Keratinocyte (primary cell): Measurements from ENCODE around the gene NR1H4.

ENCODE experiments used
- EZH2 ChIP-seq: IDR thresholded peaks from one replicate; pipeline ENCODE4 v1.6.1; 2012; ENCODE audit warnings: inconsistent platforms, mild to moderate bottlenecking, low read length, moderate library complexity
- TF ChIP-seq, protein P1 (sequence below), 3 experiments: IDR thresholded peaks in 1 of 3; conservative IDR thresholded peaks in 1 of 3; optimal IDR thresholded peaks in 1 of 3; 2 replicates in 2 of 3; 3 replicates in 1 of 3; pipeline versions ENCODE3 to v1.5.1; 2011; ENCODE audit warnings: low read length in 3 of 3, mild to moderate bottlenecking in 3 of 3, moderate library complexity in 2 of 3, control low read depth in 1 of 3, inconsistent platforms in 1 of 3; ENCODE audit not compliant: insufficient read depth in 2 of 3; ENCODE audit errors: extremely low read depth in 1 of 3

GRCh38 chr12:100557357-100557756 is 83.7 kb downstream of the NR1H4 start:
- TF ChIP-seq, protein P1, sequence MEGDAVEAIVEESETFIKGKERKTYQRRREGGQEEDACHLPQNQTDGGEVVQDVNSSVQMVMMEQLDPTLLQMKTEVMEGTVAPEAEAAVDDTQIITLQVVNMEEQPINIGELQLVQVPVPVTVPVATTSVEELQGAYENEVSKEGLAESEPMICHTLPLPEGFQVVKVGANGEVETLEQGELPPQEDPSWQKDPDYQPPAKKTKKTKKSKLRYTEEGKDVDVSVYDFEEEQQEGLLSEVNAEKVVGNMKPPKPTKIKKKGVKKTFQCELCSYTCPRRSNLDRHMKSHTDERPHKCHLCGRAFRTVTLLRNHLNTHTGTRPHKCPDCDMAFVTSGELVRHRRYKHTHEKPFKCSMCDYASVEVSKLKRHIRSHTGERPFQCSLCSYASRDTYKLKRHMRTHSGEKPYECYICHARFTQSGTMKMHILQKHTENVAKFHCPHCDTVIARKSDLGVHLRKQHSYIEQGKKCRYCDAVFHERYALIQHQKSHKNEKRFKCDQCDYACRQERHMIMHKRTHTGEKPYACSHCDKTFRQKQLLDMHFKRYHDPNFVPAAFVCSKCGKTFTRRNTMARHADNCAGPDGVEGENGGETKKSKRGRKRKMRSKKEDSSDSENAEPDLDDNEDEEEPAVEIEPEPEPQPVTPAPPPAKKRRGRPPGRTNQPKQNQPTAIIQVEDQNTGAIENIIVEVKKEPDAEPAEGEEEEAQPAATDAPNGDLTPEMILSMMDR (optimal IDR thresholded peaks at IDR 0.05 in 1 of 3, IDR thresholded peaks at IDR 0.05 in 1 of 3, conservative IDR thresholded peaks at IDR 0.05 in 1 of 3; ENCODE audit: extremely low read depth in 1 of 3, insufficient read depth in 2 of 3, low read length in 3 of 3): no peak
- TF ChIP-seq EZH2: no peak
